H1 (cell line): ENCODE measurements around the gene MEGF11. TPM values are rescaled to one million over a fixed set of nuclear protein-coding genes. Genes with fewer than 3 reads are reported as not detected.

ENCODE experiments used
- CTCF ChIA-PET: fragments of 300-600 bp; sonication (Branson Sonifier 250); formaldehyde crosslinking; loops from one replicate; lab custom pipeline; 2021; ENCODE audit not compliant: partially characterized antibody; lab: Charles Lee
- POLR2A ChIA-PET: fragments of 300-600 bp; sonication (Branson Sonifier 250); formaldehyde crosslinking; loops from one replicate; lab custom pipeline; 2021; ENCODE audit warnings: inconsistent platforms; ENCODE audit not compliant: partially characterized antibody; lab: Charles Lee
- DNase-seq, 2 experiments: peaks; one replicate each; pipeline versions ENCODE4 v3.0.0 to v3.0.0-alpha.2; 2010 to 2022; ENCODE audit warnings: low spot score in 2 of 2, low read depth in 1 of 2, mixed read lengths in 1 of 2
- FAIRE-seq: peaks from 2 replicates; lab custom pipeline; 2011; peaks lifted over from hg19 to GRCh38; lab: Jason Lieb, UNC
- H2AFZ ChIP-seq: 2 replicates; pipeline ENCODE4 v1.8.1; 2012; ENCODE audit warnings: low read length, inconsistent platforms
- H2AK5ac ChIP-seq: 2 replicates; pipeline ENCODE4 v1.6.1; 2013; ENCODE audit warnings: low read depth, low read length
- H2BK120ac ChIP-seq: replicated peaks from 2 replicates; pipeline ENCODE3; 2013; ENCODE audit warnings: low read depth, low read length, inconsistent platforms
- H2BK12ac ChIP-seq: 2 replicates; pipeline ENCODE4 v1.6.1; 2013; ENCODE audit warnings: low read depth, low read length
- H2BK15ac ChIP-seq: 2 replicates; pipeline ENCODE4 v1.6.1; 2013; ENCODE audit warnings: low read length
- H2BK20ac ChIP-seq: 2 replicates; pipeline ENCODE4 v1.6.1; 2013; ENCODE audit warnings: low read length
- H2BK5ac ChIP-seq: 2 replicates; pipeline ENCODE4 v1.6.1; 2013; ENCODE audit warnings: low read depth, low read length
- H3K14ac ChIP-seq: 2 replicates; pipeline ENCODE4 v1.6.1; 2013; ENCODE audit warnings: inconsistent platforms; ENCODE audit not compliant: insufficient read length
- H3K18ac ChIP-seq: 2 replicates; pipeline ENCODE4 v1.6.1; 2013; ENCODE audit warnings: low read length; ENCODE audit errors: extremely low read depth
- H3K23ac ChIP-seq: 2 replicates; pipeline ENCODE4 v1.6.1; 2013; ENCODE audit warnings: inconsistent platforms; ENCODE audit not compliant: insufficient read length
- H3K23me2 ChIP-seq: 2 replicates; pipeline ENCODE4 v1.6.1; 2013; ENCODE audit warnings: low read depth, low read length
- H3K27ac ChIP-seq: 2 replicates; pipeline ENCODE4 v1.6.1; 2011; ENCODE audit warnings: low read depth, low read length, inconsistent platforms
- H3K27me3 ChIP-seq, 4 experiments: replicated peaks in 1 of 4; 1 replicate in 1 of 4; 2 replicates in 3 of 4; pipeline versions ENCODE4 v1.6.1 to v1.8.1; 2011 to 2013; ENCODE audit warnings: low read length in 3 of 4, mild to moderate bottlenecking in 3 of 4, inconsistent platforms in 2 of 4, mixed read lengths in 2 of 4, moderate library complexity in 1 of 4; ENCODE audit not compliant: control insufficient read depth in 3 of 4, insufficient read depth in 3 of 4; ENCODE audit errors: extremely low read depth in 1 of 4
- H3K36me3 ChIP-seq, 4 experiments: 2 replicates each; pipeline versions ENCODE4 v1.6.1 to v1.8.1; 2011 to 2013; ENCODE audit warnings: mild to moderate bottlenecking in 4 of 4, low read length in 3 of 4, moderate library complexity in 2 of 4, control low read depth in 1 of 4, inconsistent platforms in 1 of 4; ENCODE audit not compliant: insufficient read depth in 4 of 4, control insufficient read depth in 2 of 4
- H3K4ac ChIP-seq: replicated peaks from 2 replicates; pipeline ENCODE3; 2013; ENCODE audit warnings: low read length, low read depth, mixed read lengths, inconsistent platforms; ENCODE audit not compliant: insufficient read length
- H3K4me1 ChIP-seq, 4 experiments: replicated peaks in 1 of 4; 1 replicate in 1 of 4; 2 replicates in 3 of 4; pipeline versions ENCODE4 v1.6.1 to v1.8.1; 2011 to 2013; ENCODE audit warnings: low read length in 3 of 4, inconsistent platforms in 2 of 4, mixed read lengths in 1 of 4; ENCODE audit not compliant: insufficient read depth in 4 of 4, control insufficient read depth in 3 of 4
- H3K4me2 ChIP-seq, 2 experiments: 2 replicates each; pipeline versions ENCODE4 v1.6.1 to v1.8.1; 2011 to 2013; ENCODE audit warnings: low read depth in 2 of 2, low read length in 2 of 2, control low read depth in 1 of 2, inconsistent platforms in 1 of 2, mild to moderate bottlenecking in 1 of 2; ENCODE audit not compliant: insufficient read depth in 1 of 2
- H3K4me3 ChIP-seq, 4 experiments: fragments of 200-600, 300-600 bp in 1 of 4; sonication (generic), shearing (Covaris generic), sonication (Bioruptor Twin) in 1 of 4; 2 replicates each; pipeline versions ENCODE4 v1.5.1 to v1.8.1; 2011 to 2016; ENCODE audit warnings: low read length in 4 of 4, low read depth in 3 of 4, control low read depth in 2 of 4, inconsistent platforms in 2 of 4, mild to moderate bottlenecking in 2 of 4, mixed read lengths in 1 of 4, moderate library complexity in 1 of 4; ENCODE audit not compliant: insufficient read depth in 2 of 4; ENCODE audit errors: extremely low read depth in 1 of 4
- H3K56ac ChIP-seq: replicated peaks from 2 replicates; pipeline ENCODE3; 2013; ENCODE audit warnings: low read depth, mild to moderate bottlenecking, mixed read lengths, low read length, inconsistent platforms; ENCODE audit not compliant: insufficient read length
- H3K79me1 ChIP-seq: 2 replicates; pipeline ENCODE4 v1.6.1; 2013; ENCODE audit warnings: low read depth, low read length, control low read depth
- H3K79me2 ChIP-seq, 2 experiments: 2 replicates each; pipeline versions ENCODE4 v1.6.1 to v1.8.1; 2012 to 2013; ENCODE audit warnings: low read length in 2 of 2, mild to moderate bottlenecking in 2 of 2, inconsistent platforms in 1 of 2; ENCODE audit not compliant: insufficient read depth in 2 of 2, control insufficient read depth in 1 of 2
- H3K9ac ChIP-seq, 4 experiments: replicated peaks in 1 of 4; 1 replicate in 1 of 4; 2 replicates in 3 of 4; pipeline versions ENCODE4 v1.6.1 to v1.8.1; 2011 to 2013; ENCODE audit warnings: low read depth in 3 of 4, low read length in 3 of 4, control low read depth in 2 of 4, mild to moderate bottlenecking in 2 of 4, moderate library complexity in 2 of 4, inconsistent platforms in 1 of 4; ENCODE audit errors: extremely low read depth in 1 of 4
- H3K9me3 ChIP-seq, 2 experiments: 2 replicates each; pipeline versions ENCODE4 v1.6.1 to v1.8.1; 2012 to 2013; ENCODE audit warnings: mild to moderate bottlenecking in 2 of 2, moderate library complexity in 2 of 2, control low read depth in 1 of 2, inconsistent platforms in 1 of 2, low read depth in 1 of 2, low read length in 1 of 2, mixed read lengths in 1 of 2; ENCODE audit not compliant: insufficient read depth in 2 of 2
- H4K20me1 ChIP-seq, 2 experiments: replicated peaks in 1 of 2; 2 replicates each; pipeline versions ENCODE3 to v1.8.1; 2011 to 2013; ENCODE audit warnings: inconsistent platforms in 2 of 2, low read length in 2 of 2, mild to moderate bottlenecking in 1 of 2; ENCODE audit not compliant: insufficient read depth in 2 of 2, control insufficient read depth in 1 of 2
- H4K5ac ChIP-seq: 2 replicates; pipeline ENCODE4 v1.6.1; 2013; ENCODE audit warnings: low read length, low read depth, mixed read lengths, inconsistent platforms; ENCODE audit not compliant: insufficient read length
- H4K8ac ChIP-seq: 2 replicates; pipeline ENCODE4 v1.8.0; 2013; ENCODE audit warnings: mild to moderate bottlenecking, moderate library complexity, low read length, inconsistent platforms; ENCODE audit not compliant: insufficient read depth; ENCODE audit errors: extremely low read depth
- H4K91ac ChIP-seq: replicated peaks from 2 replicates; pipeline ENCODE3; 2013; ENCODE audit warnings: low read length, mixed read lengths, inconsistent platforms; ENCODE audit not compliant: insufficient read length
- ASH2L ChIP-seq: fragments of 200-600, 300-600 bp; sonication (generic); IDR thresholded peaks from one replicate; pipeline ENCODE4 v1.7.1; 2017; ENCODE audit warnings: low read length
- EP300 ChIP-seq, 2 experiments: IDR thresholded peaks; 1 replicate in 1 of 2; 2 replicates in 1 of 2; pipeline ENCODE4 v1.6.1; 2011 to 2012; ENCODE audit warnings: low read depth in 2 of 2, low read length in 2 of 2, mild to moderate bottlenecking in 2 of 2, borderline replicate concordance in 1 of 2, inconsistent platforms in 1 of 2, moderate library complexity in 1 of 2
- KDM5A ChIP-seq: fragments of 200-600 bp; IDR thresholded peaks from 2 replicates; pipeline ENCODE4 v1.7.1; 2012; ENCODE audit warnings: mild to moderate bottlenecking, low read length, inconsistent platforms, mixed read lengths
- RBBP5 ChIP-seq: IDR thresholded peaks from 2 replicates; pipeline ENCODE4 v1.7.1; 2012; ENCODE audit warnings: low read depth, mild to moderate bottlenecking, inconsistent platforms, low read length, moderate library complexity, borderline replicate concordance
- RNF2 ChIP-seq: fragments of 200-900, 300-1000 bp; sonication (generic); IDR thresholded peaks from 2 replicates; pipeline ENCODE4 v1.7.1; 2016; ENCODE audit warnings: borderline replicate concordance, low read depth, mild to moderate bottlenecking, antibody characterized with exemption, low read length; ENCODE audit not compliant: poor library complexity, severe bottlenecking; ENCODE audit errors: missing control alignments
- SIN3A ChIP-seq, 2 experiments: IDR thresholded peaks in 1 of 2; conservative IDR thresholded peaks in 1 of 2; 2 replicates each; pipeline ENCODE4 v1.6.1; 2011 to 2012; ENCODE audit warnings: low read length in 2 of 2, improper control_type of control experiment in 1 of 2, low read depth in 1 of 2, mild to moderate bottlenecking in 1 of 2
- SP4 ChIP-seq: IDR thresholded peaks from 2 replicates; pipeline ENCODE4 v1.6.1; 2012; ENCODE audit warnings: low read length, inconsistent platforms
- YY1 ChIP-seq: IDR thresholded peaks from 2 replicates; pipeline ENCODE4 v1.6.1; 2011; ENCODE audit warnings: low read depth, mild to moderate bottlenecking, low read length
- whole genome bisulfite sequencing, 2 experiments: shearing (Covaris generic) in 1 of 2; methylation state at CpG; one replicate each; pipeline versions ENCODE4 v1.1.6 to v1.1.7; 2013 to 2015; ENCODE audit warnings: low lambda C conversion rate in 2 of 2, mixed read lengths in 2 of 2, inconsistent platforms in 1 of 2, low coverage in 1 of 2, missing lambda C conversion rate in 1 of 2; ENCODE audit not compliant: insufficient replicate concordance in 2 of 2, insufficient coverage in 1 of 2, insufficient read length in 1 of 2; ENCODE audit errors: extremely low coverage in 1 of 2, missing lambda C conversion rate in 1 of 2; 5-methylcytosine and 5-hydroxymethylcytosine counted together
- polyA plus RNA-seq, 7 experiments: library from polyadenylated mRNA; depleted of rRNA in 3 of 7; stranded (reverse) in 5 of 7; unstranded in 2 of 7; fragments of >200 nt in 5 of 7; fragments of 200-250 nt in 2 of 7; gene quantifications; 1 replicate in 5 of 7; 2 replicates in 1 of 7; 4 replicates in 1 of 7; pipeline versions ENCODE4 v1.2.1 to v1.2.3, GENCODE V29; 2011 to 2013; ENCODE audit warnings: missing spikeins in 2 of 7, mixed read lengths in 2 of 7
- total RNA-seq: library from RNA; stranded (reverse); fragmentation: NEBNext Ultra II Directional; extraction: Animal tissue kit (Norgen Biotek cat#: 25700); gene quantifications from 2 replicates; pipeline ENCODE4 v1.2.1, GENCODE V29; 2021
- TF ChIP-seq, protein P1 (sequence below): IDR thresholded peaks from 2 replicates; pipeline ENCODE4 v1.6.1; 2012; ENCODE audit warnings: inconsistent platforms

MEGF11 gene
- total and polyA plus RNA-seq, 2 of the 8 experiments (the other 6 are each of a cell fraction or from before 2014, with no cell fraction given), result 4.4 to 4.8 TPM

- DNase-seq (peak in 1 of 2 experiments; percentile 81), FAIRE-seq (no peak)
- no peaks in the 10 kb centered on the region for H3K9me3 ChIP-seq
- H2BK15ac ChIP-seq, result no peak overlapping the region
- H3K14ac ChIP-seq, result no peak overlapping the region
- ChIA-PET POLR2A (interaction anchor here (0.8 to 1.7 kb wide), 7 partner anchors 10 to 251 kb away, joined by 3 to 4 read pairs (median 3); partner anchors contain the start of genes SNAPC5 and ZWILCH), CTCF (interaction anchor here (0.9 to 1.2 kb wide), 4 partner anchors 14 to 112 kb away, joined by 3 to 4 read pairs (median 3); no protein-coding TSS in a partner anchor)
- H3K4me3 ChIP-seq, result peak overlapping the region; percentile 62 to 88 (median 81)
- no peak overlapping the region for H3K4ac ChIP-seq
- peak overlapping the region; percentile 11 for H4K91ac ChIP-seq
- H3K23ac ChIP-seq, result no peak overlapping the region
- peak overlapping the region; percentile 93; the same call in 1 of the 2 replicates for H2BK12ac ChIP-seq
- WGBS, 2 experiments, result 3% methylated on average over 31 of the region's 36 CpGs; no CpG with 5 or more reads in 1 of the 2 experiments
- H3K4me1 ChIP-seq, result peaks cover 13 to 24% (median 14%) of the 10 kb centered on the region in 4 experiments
- peaks cover 23% of the 10 kb centered on the region for H3K23me2 ChIP-seq
- no peak overlapping the region for H3K56ac ChIP-seq
- H4K20me1 ChIP-seq, result no peaks in the 10 kb centered on the region
- H2BK20ac ChIP-seq, result peak overlapping the region; percentile 83
- peak overlapping the region; percentile 36; the same call in 1 of the 2 replicates for H2BK5ac ChIP-seq
- H3K4me2 ChIP-seq, result peak overlapping the region; percentile 96 to 100
- H2BK120ac ChIP-seq, result no peak overlapping the region
- peak overlapping the region; percentile 81; the same call in 1 of the 2 replicates for H3K18ac ChIP-seq
- H3K27ac ChIP-seq, result no peak overlapping the region
- peaks cover 20 to 65% (median 59%) of the 10 kb centered on the region in 4 experiments for H3K27me3 ChIP-seq
- no peaks in the 10 kb centered on the region for H3K36me3 ChIP-seq
- no peaks in the 10 kb centered on the region for H3K79me1 ChIP-seq
- H3K9ac ChIP-seq, result peak overlapping the region in 1 of 4 experiments; percentile 54; a peak in 2 of 7 replicates
- H3K79me2 ChIP-seq, result no peaks in the 10 kb centered on the region
- H4K5ac ChIP-seq, result no peak overlapping the region
- peak overlapping the region; percentile 88 for H2AFZ ChIP-seq
- no peak overlapping the region for H4K8ac ChIP-seq
- H2AK5ac ChIP-seq, result no peak overlapping the region
- TF ChIP-seq SIN3A (conservative IDR thresholded peaks at IDR 0.05 in 1 of 2, IDR thresholded peaks at IDR 0.05 in 1 of 2; ENCODE audit: low read depth in 1 of 2, low read length in 2 of 2), result no peak
- TF ChIP-seq RNF2, result peak; percentile 80
- TF ChIP-seq, protein P1, sequence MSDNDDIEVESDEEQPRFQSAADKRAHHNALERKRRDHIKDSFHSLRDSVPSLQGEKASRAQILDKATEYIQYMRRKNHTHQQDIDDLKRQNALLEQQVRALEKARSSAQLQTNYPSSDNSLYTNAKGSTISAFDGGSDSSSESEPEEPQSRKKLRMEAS, result peak; percentile 44; the same call in 1 of the 2 replicates
- TF ChIP-seq KDM5A, result no peak
- 0 out of 2 replicates have a peak, but pooled peaks have one; percentile 45 for TF ChIP-seq YY1
- no peak for TF ChIP-seq SP4
- TF ChIP-seq EP300 (IDR thresholded peaks at IDR 0.05; ENCODE audit: borderline replicate concordance in 1 of 2, low read depth in 2 of 2, low read length in 2 of 2), result no peak
- peak; percentile 83 for TF ChIP-seq RBBP5
- TF ChIP-seq ASH2L, result peak; percentile 91
Observed at GRCh38 chr15:66254089-66254950, 770 bp upstream of the MEGF11 start.
